SK-N-SH (cell line): ENCODE data around the gene DOK7. TPM values are rescaled to one million over a fixed set of nuclear protein-coding genes. Genes with fewer than 3 reads are reported as not detected.

Experiments used
- CTCF ChIA-PET: fragments of 300-600, 350-600 bp; formaldehyde crosslinking; extraction: SDS; loops from one replicate; lab custom pipeline; 2021; lab: Yijun Ruan, JAX
- POLR2A ChIA-PET: fragments of 350-600 bp; sonication (Branson Sonifier 250); formaldehyde crosslinking; extraction: SDS; loops from one replicate; lab custom pipeline; 2020; ENCODE audit warnings: antibody characterized with exemption, inconsistent platforms; lab: Yijun Ruan, JAX
- DNase-seq: peaks from one replicate; pipeline ENCODE4 v3.0.0; 2012
- H2AFZ ChIP-seq: fragments of 200-600 bp; sonication (generic); 2 replicates; pipeline ENCODE4 v1.8.1; 2016; ENCODE audit warnings: antibody characterized with exemption, mild to moderate bottlenecking, low read depth
- H3F3A ChIP-seq: fragments of 200-600 bp; sonication (generic); replicated peaks from 2 replicates; pipeline ENCODE3; 2016; ENCODE audit warnings: antibody characterized with exemption, mild to moderate bottlenecking; ENCODE audit not compliant: insufficient read depth
- H3K27ac ChIP-seq, 2 experiments: fragments of 200-500 bp in 1 of 2; fragments of 200-600 bp in 1 of 2; sonication (Bioruptor generic) in 1 of 2; sonication (generic), shearing (Covaris generic) in 1 of 2; 2 replicates each; pipeline versions ENCODE4 v1.5.1 to v1.6.1; 2014 to 2016; ENCODE audit warnings: low read depth in 2 of 2, inconsistent platforms in 1 of 2, low read length in 1 of 2, mild to moderate bottlenecking in 1 of 2, mixed read lengths in 1 of 2
- H3K27me3 ChIP-seq: fragments of 200-600 bp; sonication (generic), shearing (Covaris generic); 2 replicates; pipeline ENCODE4 v1.6.1; 2016; ENCODE audit warnings: mixed run types; ENCODE audit not compliant: insufficient read depth
- H3K36me3 ChIP-seq, 2 experiments: fragments of 200-500 bp in 1 of 2; fragments of 200-600 bp in 1 of 2; sonication (Bioruptor generic) in 1 of 2; sonication (generic) in 1 of 2; replicated peaks in 1 of 2; 2 replicates each; pipeline versions ENCODE3 to v1.5.1; 2014 to 2016; ENCODE audit warnings: low read length in 1 of 2, mild to moderate bottlenecking in 1 of 2; ENCODE audit not compliant: insufficient read depth in 2 of 2, control insufficient read depth in 1 of 2
- H3K4me1 ChIP-seq, 2 experiments: fragments of 200-500 bp in 1 of 2; fragments of 200-600 bp in 1 of 2; sonication (Bioruptor generic) in 1 of 2; sonication (generic), shearing (Covaris generic) in 1 of 2; 2 replicates each; pipeline versions ENCODE4 v1.5.1 to v1.6.1; 2014 to 2016; ENCODE audit warnings: low read depth in 1 of 2, low read length in 1 of 2, mixed run types in 1 of 2; ENCODE audit not compliant: insufficient read depth in 2 of 2, control insufficient read depth in 1 of 2
- H3K4me2 ChIP-seq: fragments of 200-600 bp; sonication (generic), shearing (Covaris generic); 2 replicates; pipeline ENCODE4 v1.6.1; 2017; ENCODE audit warnings: mixed run types
- H3K4me3 ChIP-seq, 2 experiments: fragments of 200-500 bp in 1 of 2; fragments of 200-600 bp in 1 of 2; sonication (Bioruptor generic) in 1 of 2; sonication (generic), shearing (Covaris generic) in 1 of 2; 2 replicates each; pipeline versions ENCODE4 v1.5.1 to v1.8.1; 2014 to 2016; ENCODE audit warnings: low read depth in 2 of 2, inconsistent platforms in 1 of 2, low read length in 1 of 2, mild to moderate bottlenecking in 1 of 2, mixed read lengths in 1 of 2, moderate library complexity in 1 of 2
- H3K79me2 ChIP-seq: fragments of 200-600 bp; sonication (generic); 2 replicates; pipeline ENCODE4 v1.8.1; 2017; ENCODE audit warnings: mild to moderate bottlenecking; ENCODE audit not compliant: insufficient read depth
- H3K9ac ChIP-seq: fragments of 200-600 bp; sonication (generic); 2 replicates; pipeline ENCODE4 v1.6.1; 2017; ENCODE audit warnings: mixed run types
- H3K9me2 ChIP-seq: fragments of 200-600 bp; sonication (generic); 2 replicates; pipeline ENCODE4 v1.6.1; 2017; ENCODE audit warnings: mixed run types
- H3K9me3 ChIP-seq: fragments of 200-600 bp; sonication (generic); 2 replicates; pipeline ENCODE4 v1.6.1; 2017; ENCODE audit warnings: mixed run types, mild to moderate bottlenecking, moderate library complexity
- H4K20me1 ChIP-seq: fragments of 200-600 bp; sonication (generic); 2 replicates; pipeline ENCODE4 v1.6.1; 2017; ENCODE audit warnings: mild to moderate bottlenecking, mixed run types; ENCODE audit not compliant: insufficient read depth
- CHD2 ChIP-seq: fragments of 150-350 bp; IDR thresholded peaks from 2 replicates; pipeline ENCODE4 v1.6.1; 2018; ENCODE audit warnings: low read length; ENCODE audit not compliant: partially characterized antibody
- ELF1 ChIP-seq: IDR thresholded peaks from 2 replicates; pipeline ENCODE4 v1.4.0; 2012
- FOXJ3 ChIP-seq: sonication (generic); formaldehyde crosslinking; IDR thresholded peaks from 2 replicates; pipeline ENCODE4 v1.5.1; 2020; ENCODE audit warnings: mild to moderate bottlenecking, missing genetic modification reagents
- GABPA ChIP-seq: IDR thresholded peaks from 2 replicates; pipeline ENCODE4 v1.4.0; 2012; ENCODE audit warnings: low read depth, mild to moderate bottlenecking
- JUND ChIP-seq: IDR thresholded peaks from 2 replicates; pipeline ENCODE4 v1.4.0; 2012
- MEF2A ChIP-seq: IDR thresholded peaks from 2 replicates; pipeline ENCODE4 v1.4.0; 2012; ENCODE audit warnings: low read depth, borderline replicate concordance
- POLR2AphosphoS5 ChIP-seq: IDR thresholded peaks from 2 replicates; pipeline ENCODE4 v1.6.1; 2012; ENCODE audit warnings: low read depth, low read length
- RFX5 ChIP-seq: IDR thresholded peaks from 2 replicates; pipeline ENCODE4 v1.6.1; 2012; ENCODE audit warnings: mild to moderate bottlenecking, improper control_type of control experiment, low read length
- RXRA ChIP-seq: IDR thresholded peaks from 2 replicates; pipeline ENCODE4 v1.4.0; 2012; ENCODE audit warnings: low read depth, mild to moderate bottlenecking, borderline replicate concordance
- SMC3 ChIP-seq: IDR thresholded peaks from 2 replicates; pipeline ENCODE4 v1.6.1; 2012; ENCODE audit warnings: low read depth, low read length, improper control_type of control experiment
- TAF1 ChIP-seq: IDR thresholded peaks from 2 replicates; pipeline ENCODE4 v1.6.1; 2012; ENCODE audit warnings: low read depth, mild to moderate bottlenecking, low read length, moderate library complexity, borderline replicate concordance
- WGBS: methylation state at CpG from one replicate; pipeline ENCODE4 v1.1.6; 2017; ENCODE audit warnings: low lambda C conversion rate; 5-methylcytosine and 5-hydroxymethylcytosine counted together
- polyA plus RNA-seq, 3 experiments: library from polyadenylated mRNA; depleted of rRNA; stranded (reverse); fragments of >200 nt; gene quantifications; 2 replicates each; pipeline ENCODE4 v1.2.3, GENCODE V29; 2012
- TF ChIP-seq, protein P1 (sequence below): IDR thresholded peaks from 2 replicates; pipeline ENCODE4 v1.6.1; 2012; ENCODE audit warnings: mild to moderate bottlenecking, low read depth, low read length, moderate library complexity
- TF ChIP-seq, protein P2 (sequence below): IDR thresholded peaks from 2 replicates; pipeline ENCODE4; 2012
- TF ChIP-seq, protein P3 (sequence below): fragments of 200-600 bp; sonication (generic); IDR thresholded peaks from 2 replicates; pipeline ENCODE4 v1.6.1; 2017; ENCODE audit warnings: antibody characterized with exemption, mild to moderate bottlenecking, moderate library complexity
- TF ChIP-seq, protein P4 (sequence below): fragments of 150-350 bp; IDR thresholded peaks from 2 replicates; pipeline ENCODE4 v1.6.1; 2016; ENCODE audit warnings: mild to moderate bottlenecking, low read depth, low read length
- TF ChIP-seq, protein P5 (sequence below): fragments of 150-350 bp; IDR thresholded peaks from 2 replicates; pipeline ENCODE4 v1.6.1; 2017; ENCODE audit warnings: antibody characterized with exemption, low read length, low read depth, borderline replicate concordance

The DOK7 gene
- polyA plus RNA-seq, 1 of the 3 experiments (the other 2 are of a cell fraction) = not detected

DNA sequence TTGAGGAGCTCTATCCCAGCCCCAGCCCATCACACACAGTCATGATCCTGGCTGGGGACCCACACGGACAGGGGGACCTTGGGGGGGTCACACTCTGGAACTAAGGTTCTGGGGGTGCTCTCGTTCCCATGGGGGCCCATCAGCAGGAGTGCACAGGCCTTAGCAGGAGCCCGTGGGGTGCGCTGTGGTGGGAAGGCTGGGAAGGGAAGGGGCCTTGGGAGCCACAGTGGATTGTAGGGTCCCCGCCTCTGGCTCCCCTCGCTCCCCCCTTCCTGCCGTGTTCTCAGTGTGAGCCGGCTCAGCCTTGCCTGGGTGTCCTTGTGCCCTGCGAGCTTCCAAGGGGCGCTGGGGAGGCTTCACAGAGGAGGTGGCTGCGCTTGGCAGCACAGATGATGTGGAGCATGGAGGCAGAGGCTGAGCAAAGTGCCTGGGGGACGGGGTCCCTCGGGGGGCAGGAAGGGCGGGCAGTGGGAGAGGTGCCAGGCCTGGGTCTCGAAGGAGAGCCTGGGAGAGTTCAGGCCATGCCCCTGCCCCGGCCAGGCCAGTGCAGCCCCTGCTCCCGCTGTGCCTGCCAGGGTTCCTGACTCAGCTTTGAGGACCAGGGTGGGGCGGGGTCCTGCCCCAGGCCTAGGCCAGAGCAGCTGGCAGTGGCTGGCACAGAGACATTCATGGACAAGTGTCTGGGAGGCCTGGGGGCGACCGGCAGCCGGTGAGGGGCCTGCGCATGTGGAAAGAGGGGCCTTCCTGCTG is 26.9 kb upstream of the DOK7 start:
- Histone ChIP-seq H3K4me1 (peaks cover 4 to 13% of the 10 kb centered on the region in 2 experiments; a peak in 3 of 4 replicates), H2AFZ (no peak overlapping the region), H3K27me3 (no peaks in the 10 kb centered on the region), H3K36me3 (peaks cover 0 to 4% of the 10 kb centered on the region in 2 experiments), H3K4me2 (peak overlapping the region; percentile 21), H3K9me2 (no peaks in the 10 kb centered on the region), H3K27ac (peak overlapping the region; percentile 20 to 61; a peak in 3 of 4 replicates), H3K9me3 (no peaks in the 10 kb centered on the region), H4K20me1 (no peaks in the 10 kb centered on the region), H3F3A (no peaks in the 10 kb centered on the region), H3K9ac (peak overlapping the region; percentile 46), H3K79me2 (no peaks in the 10 kb centered on the region), H3K4me3 (no peak overlapping the region)
- 81% methylated on average over 6 of the region's 22 CpGs for WGBS
- TF ChIP-seq RXRA = no peak
- TF ChIP-seq POLR2AphosphoS5 = no peak
- TF ChIP-seq, protein P1, sequence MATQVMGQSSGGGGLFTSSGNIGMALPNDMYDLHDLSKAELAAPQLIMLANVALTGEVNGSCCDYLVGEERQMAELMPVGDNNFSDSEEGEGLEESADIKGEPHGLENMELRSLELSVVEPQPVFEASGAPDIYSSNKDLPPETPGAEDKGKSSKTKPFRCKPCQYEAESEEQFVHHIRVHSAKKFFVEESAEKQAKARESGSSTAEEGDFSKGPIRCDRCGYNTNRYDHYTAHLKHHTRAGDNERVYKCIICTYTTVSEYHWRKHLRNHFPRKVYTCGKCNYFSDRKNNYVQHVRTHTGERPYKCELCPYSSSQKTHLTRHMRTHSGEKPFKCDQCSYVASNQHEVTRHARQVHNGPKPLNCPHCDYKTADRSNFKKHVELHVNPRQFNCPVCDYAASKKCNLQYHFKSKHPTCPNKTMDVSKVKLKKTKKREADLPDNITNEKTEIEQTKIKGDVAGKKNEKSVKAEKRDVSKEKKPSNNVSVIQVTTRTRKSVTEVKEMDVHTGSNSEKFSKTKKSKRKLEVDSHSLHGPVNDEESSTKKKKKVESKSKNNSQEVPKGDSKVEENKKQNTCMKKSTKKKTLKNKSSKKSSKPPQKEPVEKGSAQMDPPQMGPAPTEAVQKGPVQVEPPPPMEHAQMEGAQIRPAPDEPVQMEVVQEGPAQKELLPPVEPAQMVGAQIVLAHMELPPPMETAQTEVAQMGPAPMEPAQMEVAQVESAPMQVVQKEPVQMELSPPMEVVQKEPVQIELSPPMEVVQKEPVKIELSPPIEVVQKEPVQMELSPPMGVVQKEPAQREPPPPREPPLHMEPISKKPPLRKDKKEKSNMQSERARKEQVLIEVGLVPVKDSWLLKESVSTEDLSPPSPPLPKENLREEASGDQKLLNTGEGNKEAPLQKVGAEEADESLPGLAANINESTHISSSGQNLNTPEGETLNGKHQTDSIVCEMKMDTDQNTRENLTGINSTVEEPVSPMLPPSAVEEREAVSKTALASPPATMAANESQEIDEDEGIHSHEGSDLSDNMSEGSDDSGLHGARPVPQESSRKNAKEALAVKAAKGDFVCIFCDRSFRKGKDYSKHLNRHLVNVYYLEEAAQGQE = no peak
- TF ChIP-seq CHD2 = no peak
- no peak for TF ChIP-seq ELF1
- no peak for TF ChIP-seq RFX5
- TF ChIP-seq, protein P2, sequence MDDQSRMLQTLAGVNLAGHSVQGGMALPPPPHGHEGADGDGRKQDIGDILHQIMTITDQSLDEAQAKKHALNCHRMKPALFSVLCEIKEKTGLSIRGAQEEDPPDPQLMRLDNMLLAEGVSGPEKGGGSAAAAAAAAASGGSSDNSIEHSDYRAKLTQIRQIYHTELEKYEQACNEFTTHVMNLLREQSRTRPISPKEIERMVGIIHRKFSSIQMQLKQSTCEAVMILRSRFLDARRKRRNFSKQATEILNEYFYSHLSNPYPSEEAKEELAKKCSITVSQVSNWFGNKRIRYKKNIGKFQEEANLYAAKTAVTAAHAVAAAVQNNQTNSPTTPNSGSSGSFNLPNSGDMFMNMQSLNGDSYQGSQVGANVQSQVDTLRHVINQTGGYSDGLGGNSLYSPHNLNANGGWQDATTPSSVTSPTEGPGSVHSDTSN = no peak
- TF ChIP-seq FOXJ3 (CRISPR knock-in tag) = no peak
- TF ChIP-seq SMC3 = no peak
- TF ChIP-seq, protein P3, sequence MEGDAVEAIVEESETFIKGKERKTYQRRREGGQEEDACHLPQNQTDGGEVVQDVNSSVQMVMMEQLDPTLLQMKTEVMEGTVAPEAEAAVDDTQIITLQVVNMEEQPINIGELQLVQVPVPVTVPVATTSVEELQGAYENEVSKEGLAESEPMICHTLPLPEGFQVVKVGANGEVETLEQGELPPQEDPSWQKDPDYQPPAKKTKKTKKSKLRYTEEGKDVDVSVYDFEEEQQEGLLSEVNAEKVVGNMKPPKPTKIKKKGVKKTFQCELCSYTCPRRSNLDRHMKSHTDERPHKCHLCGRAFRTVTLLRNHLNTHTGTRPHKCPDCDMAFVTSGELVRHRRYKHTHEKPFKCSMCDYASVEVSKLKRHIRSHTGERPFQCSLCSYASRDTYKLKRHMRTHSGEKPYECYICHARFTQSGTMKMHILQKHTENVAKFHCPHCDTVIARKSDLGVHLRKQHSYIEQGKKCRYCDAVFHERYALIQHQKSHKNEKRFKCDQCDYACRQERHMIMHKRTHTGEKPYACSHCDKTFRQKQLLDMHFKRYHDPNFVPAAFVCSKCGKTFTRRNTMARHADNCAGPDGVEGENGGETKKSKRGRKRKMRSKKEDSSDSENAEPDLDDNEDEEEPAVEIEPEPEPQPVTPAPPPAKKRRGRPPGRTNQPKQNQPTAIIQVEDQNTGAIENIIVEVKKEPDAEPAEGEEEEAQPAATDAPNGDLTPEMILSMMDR = no peak
- TF ChIP-seq, protein P4, sequence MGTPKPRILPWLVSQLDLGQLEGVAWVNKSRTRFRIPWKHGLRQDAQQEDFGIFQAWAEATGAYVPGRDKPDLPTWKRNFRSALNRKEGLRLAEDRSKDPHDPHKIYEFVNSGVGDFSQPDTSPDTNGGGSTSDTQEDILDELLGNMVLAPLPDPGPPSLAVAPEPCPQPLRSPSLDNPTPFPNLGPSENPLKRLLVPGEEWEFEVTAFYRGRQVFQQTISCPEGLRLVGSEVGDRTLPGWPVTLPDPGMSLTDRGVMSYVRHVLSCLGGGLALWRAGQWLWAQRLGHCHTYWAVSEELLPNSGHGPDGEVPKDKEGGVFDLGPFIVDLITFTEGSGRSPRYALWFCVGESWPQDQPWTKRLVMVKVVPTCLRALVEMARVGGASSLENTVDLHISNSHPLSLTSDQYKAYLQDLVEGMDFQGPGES = no peak
- no peak for TF ChIP-seq JUND
- no peak for TF ChIP-seq MEF2A
- TF ChIP-seq GABPA = no peak
- TF ChIP-seq, protein P5, sequence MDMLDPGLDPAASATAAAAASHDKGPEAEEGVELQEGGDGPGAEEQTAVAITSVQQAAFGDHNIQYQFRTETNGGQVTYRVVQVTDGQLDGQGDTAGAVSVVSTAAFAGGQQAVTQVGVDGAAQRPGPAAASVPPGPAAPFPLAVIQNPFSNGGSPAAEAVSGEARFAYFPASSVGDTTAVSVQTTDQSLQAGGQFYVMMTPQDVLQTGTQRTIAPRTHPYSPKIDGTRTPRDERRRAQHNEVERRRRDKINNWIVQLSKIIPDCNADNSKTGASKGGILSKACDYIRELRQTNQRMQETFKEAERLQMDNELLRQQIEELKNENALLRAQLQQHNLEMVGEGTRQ = no peak
- no peak for TF ChIP-seq TAF1
- DNase-seq = no peak
- ChIA-PET CTCF (interaction anchor here (0.7 to 12.3 kb wide), 2 partner anchors 18 to 90 kb away, joined by 3 to 142 read pairs; no protein-coding TSS in a partner anchor), POLR2A (no interaction called here)
